Inflammatory macrophage treated with lipopolysaccharide for 4 hours (primary cell): ENCODE measurements around the gene GATAD2B.
A peak's percentile ranks its signal among the peaks of the same experiment; 100 is the strongest.

Experiments used
- DNase-seq: peaks from one replicate; pipeline ENCODE4 v3.0.0-alpha.2; 2020

GATAD2B gene

DNA sequence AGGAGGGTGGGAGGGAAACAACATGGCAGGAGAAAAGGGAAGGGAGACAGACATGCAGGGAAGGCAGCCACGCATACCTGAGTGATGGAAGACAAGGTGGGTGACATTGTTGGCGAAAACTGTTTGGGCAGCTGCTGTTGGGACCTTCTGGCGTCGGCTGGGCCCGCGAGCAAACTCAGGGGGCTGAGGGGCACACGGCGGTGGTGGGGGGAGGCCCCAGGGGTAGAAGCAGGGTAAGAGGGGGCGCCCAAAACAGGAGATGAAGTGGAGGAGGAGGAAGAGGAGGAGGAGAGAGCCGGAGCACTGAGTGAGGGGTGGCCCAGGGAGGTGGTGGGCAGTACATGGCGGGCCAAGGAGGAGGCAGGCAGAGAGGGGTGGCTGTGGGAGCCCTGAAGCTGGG, 28.4 kb upstream of the GATAD2B start:
- DNase-seq = no peak

DNA sequence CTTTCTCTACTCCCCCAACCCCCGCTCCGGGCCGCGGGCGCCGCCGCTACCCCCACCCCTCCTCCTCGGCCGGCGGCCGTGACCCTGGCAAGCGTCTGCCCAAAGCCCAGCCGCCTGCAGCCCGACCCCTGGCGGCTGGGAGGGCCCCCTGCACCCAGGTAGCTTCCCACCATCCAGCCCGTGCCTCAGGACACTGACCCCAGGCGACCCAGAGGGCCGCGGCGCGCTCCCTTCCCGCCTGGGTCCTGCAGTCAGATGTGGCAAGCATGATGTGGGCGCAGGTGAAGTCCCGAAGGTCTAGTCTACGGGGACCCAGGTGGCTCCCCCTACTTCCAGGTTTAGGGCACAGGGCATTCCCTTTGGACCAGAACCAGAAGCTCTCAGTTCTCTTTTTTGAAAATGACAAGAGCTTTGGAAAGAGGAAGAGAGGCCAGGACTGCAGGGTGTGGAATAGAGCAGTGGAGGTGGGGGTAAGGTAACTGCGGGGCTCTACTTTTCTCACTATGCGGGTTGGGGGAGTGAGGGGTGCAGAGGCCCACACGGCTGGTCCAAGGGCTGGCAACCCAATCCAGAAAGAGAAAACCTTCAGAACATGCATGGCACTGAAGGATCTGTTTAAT, 24.0 kb upstream of the GATAD2B start, which contains the start of gene DENND4B:
Gene DENND4B, minus strand, starts transcription at position 97 of the 620 bp plus-strand sequence. CDS start 2,344 bp downstream, outside the sequence.
- peak; percentile 83 for DNase-seq

DNA sequence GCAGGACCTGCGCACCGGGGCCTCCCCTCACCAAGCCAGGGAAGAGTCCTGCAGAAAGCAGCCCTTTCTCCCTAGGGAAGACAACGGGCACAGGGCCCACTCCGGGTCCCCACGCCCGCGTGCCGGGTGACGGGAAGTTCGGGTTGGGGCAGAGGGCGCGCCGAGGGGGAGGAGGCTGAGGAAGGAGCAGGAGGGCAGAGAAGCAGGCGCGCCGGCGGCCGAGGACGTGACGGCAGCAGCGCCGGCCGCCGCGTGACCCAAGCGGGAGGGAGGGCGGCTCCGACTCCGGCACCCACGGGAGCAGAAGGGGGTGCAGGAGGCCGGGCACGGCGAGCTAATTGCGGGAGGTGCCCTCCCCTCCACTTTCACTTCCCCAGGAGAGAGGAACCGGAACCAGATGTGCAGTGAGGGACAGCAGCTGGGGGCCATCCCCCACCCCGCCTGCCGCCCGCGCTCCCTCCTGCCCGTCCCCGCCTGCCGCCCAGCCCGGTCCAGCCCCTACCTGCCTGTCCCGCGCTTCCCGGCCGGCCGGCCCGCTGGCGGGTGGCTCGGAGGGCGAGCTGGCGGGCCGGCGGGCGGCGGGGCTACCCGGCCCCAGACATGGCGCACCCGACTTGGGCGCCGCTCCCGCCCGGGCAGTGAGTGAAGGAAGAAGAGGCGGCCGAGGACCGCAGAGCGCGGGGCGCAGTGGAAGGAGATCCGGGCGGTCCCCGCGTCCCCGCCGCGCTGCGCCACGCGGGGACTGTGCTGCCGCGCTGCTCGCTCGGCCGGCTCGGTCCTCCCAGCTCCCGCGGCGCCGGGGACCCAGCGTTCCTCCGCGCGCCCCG, 23.2 kb upstream of the GATAD2B start:
- peak; percentile 99 for DNase-seq

DNA sequence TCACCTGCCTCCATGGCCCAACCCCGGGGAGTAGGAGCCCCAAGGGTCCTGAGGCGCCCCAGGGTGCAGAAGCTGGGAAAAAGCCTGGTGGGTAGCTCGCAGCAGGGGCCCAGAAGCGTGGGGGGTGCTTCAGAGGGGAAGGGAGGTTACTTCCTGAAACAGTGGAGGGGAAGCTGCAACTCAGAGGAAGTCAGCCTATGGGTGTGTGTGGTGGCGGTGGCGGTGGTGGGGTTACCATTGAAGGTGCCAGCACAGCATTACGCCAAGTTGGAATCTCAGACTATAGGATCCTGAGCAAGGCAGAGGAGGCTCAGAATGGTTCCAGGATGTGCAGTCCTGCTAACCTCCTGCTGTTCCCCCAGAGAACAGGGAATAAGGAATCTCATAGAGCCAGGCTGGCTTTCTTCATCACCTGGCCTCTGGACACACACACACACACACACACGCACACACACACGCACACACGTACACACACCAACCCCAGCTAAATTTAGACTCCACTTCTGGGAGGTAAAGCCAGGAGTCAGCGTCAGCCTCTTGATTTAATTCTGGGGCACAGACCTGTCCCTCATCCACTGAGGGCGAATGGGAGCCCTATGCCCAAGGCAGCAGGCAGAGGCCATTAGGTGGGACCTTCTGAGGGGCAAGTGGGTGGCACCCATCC, 22.5 kb upstream of the GATAD2B start:
- peak; percentile 93 for DNase-seq

DNA sequence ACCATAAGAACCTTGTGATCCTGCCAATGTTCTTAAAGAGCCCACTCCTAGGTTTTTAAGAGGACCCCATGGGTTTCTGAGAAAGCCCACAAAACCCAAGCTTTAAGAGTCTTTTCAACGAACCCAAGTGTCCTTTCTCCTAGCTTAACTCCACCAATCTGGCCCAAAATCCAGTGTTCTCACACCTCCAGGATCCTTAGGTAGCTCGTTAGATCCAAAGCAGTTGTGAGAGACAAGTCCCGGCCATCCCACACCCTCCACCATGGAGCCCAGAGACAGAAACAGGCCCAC, 22.0 kb upstream of the GATAD2B start:
- DNase-seq = no peak

DNA sequence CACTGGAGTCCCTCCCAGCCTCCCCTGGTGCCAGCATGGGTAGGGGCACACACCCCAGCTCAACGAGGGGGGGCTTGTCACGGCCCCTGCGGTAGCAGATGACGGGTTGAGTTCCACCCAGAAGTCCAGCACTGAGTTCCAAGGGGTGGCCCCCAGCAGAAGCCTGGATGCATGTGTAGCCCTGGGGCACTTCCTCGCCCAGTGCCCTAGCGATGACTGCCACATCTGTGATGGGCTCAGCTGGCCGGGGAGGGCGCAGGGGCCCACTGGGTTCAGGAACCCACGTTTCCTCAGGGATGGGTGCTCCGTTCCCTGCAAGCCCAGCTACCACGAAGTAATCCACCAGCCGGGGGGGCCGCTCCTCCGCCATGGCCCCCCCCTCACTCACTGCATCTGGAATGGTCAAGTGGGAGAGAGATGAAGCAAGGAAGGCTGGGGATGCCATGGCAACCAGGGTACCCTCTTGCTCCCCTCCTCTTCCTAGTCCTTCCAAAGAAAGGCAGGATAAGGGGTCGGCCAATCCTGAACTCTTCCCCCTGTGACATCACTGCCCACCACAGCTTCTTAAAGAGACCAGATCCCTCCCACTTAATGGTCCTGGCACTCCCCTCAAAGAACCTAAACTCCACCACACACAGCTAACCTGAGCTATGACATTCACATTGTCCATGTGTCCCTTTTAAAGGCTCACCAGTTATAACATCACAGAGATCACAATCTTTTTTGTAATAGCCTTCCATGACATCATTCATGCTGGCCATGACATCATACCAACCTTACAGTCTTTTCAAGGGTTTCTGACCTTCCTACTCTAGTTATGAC, 21.4 kb upstream of the GATAD2B start:
- peak; percentile 80 for DNase-seq

DNA sequence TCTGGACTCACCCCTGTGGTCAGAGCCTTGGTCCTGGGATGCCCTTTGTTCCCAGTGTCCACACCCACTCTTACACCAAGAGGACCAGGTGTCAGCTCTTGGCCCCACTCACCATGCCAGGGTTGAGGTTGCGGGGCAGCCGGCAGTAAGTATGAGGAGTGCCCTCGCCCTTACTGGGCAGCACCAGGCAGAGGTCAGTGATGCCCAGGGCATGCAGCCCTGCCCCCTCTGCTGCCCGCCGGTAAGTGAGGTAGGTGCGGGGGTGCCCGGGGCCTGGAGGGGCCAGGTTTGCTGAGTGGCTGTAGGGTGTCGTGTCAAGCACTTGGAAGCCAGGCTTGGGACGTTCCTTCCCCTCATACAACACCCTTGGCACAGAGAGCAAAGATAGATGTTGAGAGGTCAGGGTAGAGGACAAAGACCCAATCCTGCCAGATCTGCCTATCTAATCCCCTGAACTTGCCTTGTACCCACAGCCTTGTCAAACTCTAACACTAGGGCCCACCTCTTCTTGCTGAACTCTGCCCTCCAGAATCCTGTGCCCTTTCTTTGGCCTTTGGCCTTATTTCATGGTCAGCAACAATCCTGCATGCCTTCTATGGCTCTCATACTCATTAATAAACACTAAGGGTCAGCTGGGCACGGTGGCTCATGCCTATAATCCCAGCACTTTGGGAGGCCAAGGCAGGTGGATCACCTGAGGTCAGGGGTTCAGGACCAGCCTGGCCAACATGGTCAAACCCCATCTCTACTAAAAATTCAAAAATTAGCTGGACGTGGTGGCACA, 20.2 kb upstream of the GATAD2B start:
- no peak for DNase-seq

DNA sequence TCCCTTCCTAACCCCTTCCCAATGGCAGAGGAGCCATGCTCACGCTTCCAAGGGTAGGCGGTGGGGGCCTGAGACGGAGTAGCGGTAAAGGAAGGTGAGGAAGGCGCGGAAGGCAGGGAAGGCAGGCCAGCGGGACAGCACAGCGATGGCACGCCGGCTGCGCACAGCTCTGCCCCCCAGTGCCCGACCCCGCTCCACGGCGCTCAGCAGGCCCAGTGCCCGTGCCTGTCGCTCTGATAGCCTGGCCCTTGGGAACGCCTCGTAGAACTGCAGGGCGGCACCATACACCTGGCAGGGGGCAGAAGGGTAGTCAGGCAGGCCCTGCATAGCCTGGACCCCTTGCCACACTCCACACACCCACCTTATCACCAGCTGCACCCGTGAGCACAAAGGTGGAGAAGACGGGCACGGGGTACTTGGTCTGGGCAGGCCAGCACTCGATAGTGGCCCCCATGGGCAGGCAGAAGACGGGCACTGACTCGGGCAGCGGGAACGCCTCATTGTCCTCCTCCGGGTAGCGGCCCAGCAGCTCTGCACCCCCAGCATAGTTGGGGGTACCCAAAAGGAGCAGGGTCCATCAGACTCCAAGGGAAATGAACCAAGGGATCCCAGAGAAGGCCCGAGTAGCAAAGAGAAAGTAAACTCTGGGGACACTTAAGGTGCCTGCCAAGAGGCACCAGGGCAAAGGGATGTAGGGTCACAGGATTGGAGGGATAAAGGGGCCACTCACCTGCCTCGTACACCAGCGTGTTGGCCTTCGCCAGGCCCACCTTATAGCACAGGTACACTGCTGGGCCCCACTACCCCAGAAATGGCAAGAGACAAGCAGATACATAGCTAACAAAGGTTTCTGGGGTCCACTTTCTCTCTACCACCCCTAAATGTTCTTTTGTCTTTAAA, 19.3 kb upstream of the GATAD2B start:
- DNase-seq = no peak

DNA sequence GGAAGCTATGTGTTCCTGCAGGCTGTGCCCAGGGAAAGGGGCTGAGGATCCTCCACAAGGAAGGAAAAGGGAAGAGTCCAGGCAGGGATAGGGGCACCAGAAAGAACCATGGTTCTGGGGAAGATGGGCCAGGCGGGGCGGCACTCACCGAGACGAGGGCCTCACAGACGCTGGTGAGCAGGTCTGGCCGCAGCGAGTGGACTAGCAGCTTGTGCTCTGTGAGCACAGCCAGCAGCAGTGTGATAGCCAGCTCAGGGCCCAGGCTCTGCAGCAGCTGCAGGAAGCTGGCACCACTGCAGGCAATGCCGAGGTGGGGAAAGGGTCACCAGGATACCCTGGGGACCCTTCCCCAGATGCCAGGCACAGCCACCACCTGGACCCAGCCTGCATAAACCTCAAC, 18.0 kb upstream of the GATAD2B start:
- no peak for DNase-seq

DNA sequence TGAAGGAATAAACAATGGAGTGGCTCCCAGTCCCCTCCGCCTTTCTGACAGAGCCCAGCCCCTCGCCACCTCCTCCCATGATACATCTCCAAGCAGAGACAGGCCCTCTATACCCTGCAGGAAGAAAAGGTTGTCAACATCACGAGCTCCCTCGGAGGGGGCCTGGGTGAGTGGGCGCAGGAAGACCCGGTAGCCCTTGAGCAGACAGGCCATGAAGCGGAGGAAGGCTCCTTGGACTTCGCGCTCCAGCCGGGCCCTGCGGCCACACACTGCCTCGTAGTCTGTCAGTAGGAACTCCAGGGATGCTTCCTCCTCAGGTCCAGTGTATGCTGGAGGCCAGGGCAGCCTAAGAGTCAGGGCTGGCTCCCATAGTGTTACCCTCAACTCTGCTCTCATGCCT, 16.7 kb upstream of the GATAD2B start:
- DNase-seq = no peak

DNA sequence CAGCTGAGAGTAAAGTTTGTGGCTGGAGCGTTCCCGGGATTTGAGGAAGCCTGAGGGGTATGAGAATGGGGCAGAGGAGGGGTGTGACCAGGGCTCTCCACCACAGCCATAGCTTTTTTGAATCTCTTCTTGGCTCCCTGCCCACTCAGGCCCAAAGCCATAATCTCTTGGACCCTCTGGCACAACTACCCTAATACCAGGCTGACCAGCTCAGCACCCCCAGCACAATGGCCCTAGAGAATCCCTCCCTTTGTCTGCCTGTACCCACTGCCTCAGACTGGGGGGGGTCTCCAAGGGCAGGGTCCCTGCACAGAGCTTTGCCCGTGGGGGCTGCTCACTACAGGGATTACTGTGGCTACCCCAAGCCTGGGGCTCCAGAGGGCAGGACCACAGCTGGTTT, 16.2 kb upstream of the GATAD2B start:
- no peak for DNase-seq

DNA sequence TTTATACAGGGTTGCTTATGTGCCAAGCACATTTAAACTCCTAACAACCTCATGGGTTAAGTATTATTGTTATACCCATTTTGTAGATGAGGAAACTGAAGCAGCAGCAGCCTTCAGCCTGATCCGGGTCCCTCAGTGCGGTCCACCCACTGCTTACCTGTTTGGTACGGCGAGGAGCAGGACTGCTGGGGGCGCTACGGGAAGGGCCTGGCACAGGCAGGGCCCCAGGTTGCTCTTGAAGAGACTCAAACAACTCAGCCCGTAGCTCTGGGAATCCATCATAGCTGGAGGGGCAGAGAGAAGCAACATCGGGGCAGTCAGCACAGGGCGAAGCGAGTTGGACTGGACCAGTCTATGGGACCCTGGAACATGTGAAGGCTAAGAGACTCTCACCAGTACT, 14.6 kb upstream of the GATAD2B start:
- no peak for DNase-seq

DNA sequence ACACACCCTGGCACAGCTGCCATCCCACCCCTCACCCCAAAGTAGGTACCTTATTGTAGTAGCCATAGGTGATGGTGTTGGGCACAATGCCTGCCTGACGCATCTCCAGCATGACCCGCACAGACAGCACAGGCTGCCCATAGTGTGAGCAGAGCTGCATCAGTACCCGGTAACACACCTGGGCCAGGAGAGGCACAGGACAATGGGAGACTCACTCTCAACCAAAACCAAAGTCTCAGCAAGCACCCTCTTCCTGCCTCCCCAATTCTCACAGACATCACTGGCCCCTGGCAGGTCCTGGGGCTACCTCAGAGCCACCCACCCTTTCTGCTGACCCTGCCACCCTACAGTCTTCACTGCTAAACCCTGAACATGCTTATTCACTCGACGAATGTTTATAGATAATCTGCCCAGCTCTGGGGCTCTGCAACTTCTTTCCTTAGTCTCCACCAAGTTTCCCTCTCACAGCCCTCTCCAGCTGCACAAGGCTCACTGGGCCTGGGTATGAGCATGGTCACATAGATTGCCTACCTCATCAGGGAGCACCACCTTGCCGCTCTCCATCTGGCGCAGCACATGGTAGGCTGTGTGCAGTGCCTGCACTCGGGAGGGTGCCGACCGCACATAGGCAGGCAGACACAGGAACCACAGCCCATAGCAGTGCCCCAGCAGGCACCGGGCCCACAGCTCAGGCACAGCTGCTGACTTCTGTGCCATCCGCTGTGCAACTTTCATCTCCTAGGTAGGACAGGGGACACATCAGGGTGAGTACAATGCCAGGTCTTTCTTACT, 13.4 kb upstream of the GATAD2B start:
- no peak for DNase-seq

DNA sequence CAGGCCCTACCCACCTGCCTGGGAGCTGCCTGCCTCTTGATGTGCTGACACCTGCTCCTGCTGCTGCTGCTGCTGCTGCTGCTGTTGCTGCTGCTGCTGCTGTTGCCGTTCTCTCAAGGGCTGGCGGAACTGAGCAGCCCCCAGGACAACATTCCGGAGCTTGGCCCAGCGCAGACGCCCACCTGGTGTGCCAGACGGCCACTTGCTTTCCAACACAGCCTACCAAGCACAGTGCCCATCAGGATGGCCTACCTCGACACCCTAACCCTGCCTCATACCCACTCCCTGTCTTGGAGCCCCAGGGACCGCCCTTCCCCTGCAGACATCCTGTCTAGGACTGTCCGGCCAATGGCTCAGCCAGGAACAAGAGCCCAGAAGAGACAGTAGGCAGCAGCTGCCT, 12.0 kb upstream of the GATAD2B start:
- no peak for DNase-seq

DNA sequence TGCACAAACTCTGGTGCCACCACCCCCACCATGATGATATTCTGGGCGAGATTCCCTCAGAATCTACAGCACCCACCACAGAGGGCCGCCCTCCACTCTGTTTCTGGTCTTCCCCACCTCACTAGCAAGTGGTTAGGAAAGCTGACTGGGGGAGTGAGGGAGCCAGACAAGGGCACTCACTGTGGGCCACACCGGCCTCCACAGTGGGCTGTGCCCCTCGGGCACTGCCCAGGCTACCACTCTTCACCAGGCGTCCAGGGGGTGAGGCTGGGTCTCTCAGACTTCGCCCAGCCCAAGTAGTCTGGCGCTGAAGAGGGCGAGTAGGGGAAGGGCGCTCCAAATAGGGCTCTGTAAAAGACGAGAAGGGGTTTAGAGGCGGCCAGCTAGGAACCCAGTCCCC, 11.2 kb upstream of the GATAD2B start:
- DNase-seq = no peak

DNA sequence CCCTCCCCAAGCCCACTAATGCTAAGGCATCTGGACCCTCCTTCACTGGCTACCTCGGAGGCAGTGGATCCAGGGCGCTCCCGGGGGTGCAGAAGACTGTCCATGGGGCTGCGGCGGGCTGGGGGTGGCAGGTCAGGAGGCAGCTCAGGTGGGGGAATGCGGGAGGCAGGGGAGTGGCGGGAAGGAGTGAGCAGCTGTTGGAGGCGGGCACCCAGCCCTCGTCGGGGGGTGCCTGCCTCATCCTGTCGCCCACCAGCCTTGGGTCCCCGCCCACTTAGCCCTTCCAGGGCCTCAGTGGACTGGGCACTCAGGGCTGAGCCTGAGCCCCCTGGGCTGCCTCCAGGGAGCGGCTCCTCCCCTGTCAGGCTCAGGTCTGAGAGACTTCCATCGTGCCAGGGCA, 10.7 kb upstream of the GATAD2B start:
- no peak for DNase-seq

DNA sequence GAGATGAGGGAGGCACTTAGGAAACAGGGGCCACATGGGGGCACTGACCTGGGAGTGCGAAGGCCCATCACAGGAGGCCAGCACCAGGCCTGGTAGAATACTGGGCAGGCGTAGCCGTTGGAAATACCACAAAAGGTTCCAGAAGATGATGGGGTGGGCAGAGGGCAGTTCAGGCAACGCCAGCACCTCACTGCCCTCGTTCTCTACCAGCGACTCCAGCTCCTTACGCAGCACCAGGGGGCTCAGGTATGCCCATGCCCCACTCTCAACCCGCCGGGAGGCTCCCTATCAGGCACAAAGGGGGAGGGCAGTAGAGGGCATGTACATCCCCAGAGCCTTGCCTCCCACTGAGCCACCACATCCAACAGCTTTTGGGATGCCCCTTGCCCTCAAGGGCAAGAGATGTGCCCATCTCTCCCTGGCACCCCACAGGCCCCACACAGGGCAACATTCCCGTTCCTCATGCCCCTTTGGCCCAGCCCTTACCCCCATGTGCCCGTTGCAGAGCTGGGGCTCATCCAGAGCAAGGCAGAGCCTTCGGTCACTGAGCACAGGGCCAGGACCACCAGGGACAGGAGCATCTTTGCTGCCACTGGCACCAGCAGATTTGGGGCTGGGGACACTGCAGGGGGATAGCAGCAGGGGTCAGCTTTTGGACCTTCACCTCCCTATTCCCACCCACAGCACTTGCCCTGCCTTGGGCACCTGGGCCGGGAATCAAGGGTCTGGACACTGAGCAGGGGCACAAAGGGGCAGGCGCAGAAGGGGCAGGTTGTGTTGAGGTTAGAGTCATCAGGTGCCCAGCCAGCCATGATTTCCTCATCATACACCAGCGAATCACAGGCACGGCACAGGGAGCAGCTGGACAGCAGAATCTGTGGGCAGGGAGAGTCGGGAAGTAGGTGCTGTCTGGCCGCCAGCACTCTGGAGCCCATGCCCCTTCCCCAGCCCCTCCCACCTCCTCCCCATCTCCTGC, 9.7 kb upstream of the GATAD2B start:
- no peak for DNase-seq

DNA sequence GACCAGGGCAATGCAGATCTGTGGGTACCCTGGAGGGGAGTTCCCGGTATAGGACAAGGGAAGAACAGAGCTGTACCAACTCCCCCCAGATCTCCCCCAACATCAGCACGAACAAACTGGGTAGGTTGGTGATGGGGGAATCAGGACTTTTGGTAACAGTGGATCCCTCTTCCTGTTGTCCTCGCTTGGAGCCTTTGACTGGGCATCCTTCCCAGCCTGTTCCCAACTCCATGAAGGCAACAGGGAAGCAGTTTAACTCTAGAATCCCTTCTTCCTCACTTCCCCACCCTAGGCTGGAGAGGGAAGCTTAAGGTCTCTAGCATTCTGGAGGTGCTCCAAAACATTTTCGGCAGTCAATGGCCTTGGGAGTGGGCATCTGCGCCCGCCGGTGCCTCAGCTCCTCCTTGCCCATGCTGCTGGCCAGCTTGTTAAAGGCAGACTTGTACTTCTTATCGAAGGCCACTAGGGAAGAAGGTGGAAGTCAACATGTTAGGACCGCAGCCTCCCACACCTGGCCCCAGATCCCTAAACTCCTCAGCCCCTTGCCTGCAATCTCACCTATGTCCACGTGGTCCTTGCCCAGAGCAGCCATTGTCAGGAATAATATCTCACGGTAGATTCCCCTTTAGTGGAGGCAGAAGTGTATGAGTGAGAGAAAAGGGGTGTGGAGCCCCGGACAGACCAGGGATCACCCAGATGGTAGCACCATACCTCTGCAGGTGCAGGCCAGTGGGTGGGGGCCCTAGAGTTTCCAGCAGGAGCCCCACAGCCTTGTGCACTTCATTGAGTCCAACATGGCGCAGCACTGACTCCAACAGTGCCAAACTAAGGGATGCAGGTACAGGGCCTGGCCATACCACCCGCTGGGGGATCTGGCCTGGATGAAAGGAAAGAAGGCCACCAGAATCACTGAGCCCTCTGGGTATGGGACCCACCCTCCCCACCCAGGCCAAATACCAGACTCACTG, 7.5 kb upstream of the GATAD2B start:
- DNase-seq = no peak
